ENCODE measurements around the gene SPRYD4.

SPRYD4 gene

DNA sequence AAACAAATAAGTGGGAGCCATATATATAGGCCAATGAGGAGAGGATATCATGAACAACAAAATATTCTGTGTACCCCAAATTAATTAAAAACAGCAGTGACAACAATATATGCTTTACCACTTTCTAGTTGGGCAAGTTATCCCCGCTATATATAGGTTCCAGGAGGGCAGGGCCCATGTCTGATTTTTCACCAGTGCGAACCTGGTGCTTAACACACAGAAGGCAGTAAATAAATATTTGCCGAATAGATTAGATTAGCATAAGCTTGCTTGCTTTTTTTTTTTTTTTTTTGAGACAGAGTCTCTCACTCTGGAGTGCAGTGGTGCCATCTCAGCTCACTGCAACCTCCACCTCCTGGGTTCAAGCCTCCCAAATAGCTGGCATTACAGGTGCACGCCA lies 10.6 kb upstream of the SPRYD4 start:
- TF ChIP-seq POLR2A (IDR thresholded peaks at IDR 0.05; ENCODE audit: low read depth, low read length): no peak
- FAIRE-seq: no peak
- DNase-seq (ENCODE audit: insufficient read length, low spot score): no peak

DNA sequence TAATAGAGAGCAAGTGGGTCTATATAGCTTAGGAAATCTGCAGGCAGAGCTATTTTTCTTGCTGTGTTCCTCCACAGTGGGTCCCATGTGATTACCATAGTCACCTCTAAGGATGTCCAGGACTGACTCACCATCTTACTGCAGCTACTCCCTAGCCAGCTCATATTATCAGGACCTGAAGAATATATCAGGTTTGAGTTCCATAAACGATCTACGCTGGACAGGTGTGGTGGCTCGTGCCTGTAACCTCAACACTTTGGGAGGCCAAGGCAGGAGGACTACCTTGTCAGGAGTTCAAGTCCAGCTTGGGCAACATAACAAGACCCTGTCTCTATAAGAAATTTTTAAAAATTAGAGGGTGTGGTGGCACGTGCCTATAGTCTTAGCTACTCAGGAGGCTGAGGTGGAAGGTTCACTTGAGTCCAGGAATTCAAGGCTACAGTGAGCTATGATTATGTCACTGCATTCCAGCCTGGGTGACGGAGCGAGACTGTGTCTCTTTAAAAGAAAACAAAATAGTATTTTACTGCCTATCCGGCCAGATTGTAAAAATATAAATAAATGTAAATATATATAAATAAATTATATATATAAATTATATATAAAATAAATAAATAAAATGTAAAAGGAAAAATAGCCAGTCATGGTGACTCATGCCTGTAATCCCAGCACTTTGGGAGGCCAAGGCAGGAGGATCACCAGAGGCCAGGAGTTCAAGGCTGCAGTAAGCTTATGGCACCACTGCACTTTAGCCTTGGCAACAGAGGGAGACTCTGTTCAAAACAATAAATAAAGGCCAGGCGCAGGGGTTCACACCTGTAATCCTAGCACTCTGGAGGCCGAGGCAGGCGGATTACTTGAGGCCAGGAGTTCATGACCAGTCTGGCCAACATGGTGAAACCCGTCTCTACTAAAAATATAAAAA lies 6.9 kb upstream of the SPRYD4 start:
- FAIRE-seq (peak; percentile 72), DNase-seq (ENCODE audit: insufficient read length, low spot score) (peak; percentile 60)
- no peak for TF ChIP-seq POLR2A (IDR thresholded peaks at IDR 0.05; ENCODE audit: low read depth, low read length)

DNA sequence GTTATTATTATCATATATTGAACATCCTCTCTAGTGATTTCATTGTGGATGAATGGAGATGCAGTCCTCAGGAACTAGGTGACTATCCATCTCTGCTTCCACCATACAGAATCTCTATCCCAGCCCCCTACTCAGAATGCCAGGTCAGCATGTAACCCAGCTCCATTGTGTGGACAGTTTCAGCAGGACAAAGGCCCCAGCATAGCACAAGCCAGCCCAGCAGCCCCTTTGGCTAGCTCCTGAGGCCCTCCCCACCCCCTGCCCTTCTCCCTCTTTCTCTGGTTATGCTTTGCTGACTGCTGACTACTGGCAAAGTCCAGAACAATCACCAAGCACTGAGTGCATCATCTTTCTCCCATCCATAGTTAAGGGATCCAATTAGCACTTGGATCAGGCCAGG lies 5.8 kb upstream of the SPRYD4 start:
- no peak for TF ChIP-seq POLR2A (IDR thresholded peaks at IDR 0.05; ENCODE audit: low read depth, low read length)
- DNase-seq (ENCODE audit: insufficient read length, low spot score): no peak
- no peak for FAIRE-seq

DNA sequence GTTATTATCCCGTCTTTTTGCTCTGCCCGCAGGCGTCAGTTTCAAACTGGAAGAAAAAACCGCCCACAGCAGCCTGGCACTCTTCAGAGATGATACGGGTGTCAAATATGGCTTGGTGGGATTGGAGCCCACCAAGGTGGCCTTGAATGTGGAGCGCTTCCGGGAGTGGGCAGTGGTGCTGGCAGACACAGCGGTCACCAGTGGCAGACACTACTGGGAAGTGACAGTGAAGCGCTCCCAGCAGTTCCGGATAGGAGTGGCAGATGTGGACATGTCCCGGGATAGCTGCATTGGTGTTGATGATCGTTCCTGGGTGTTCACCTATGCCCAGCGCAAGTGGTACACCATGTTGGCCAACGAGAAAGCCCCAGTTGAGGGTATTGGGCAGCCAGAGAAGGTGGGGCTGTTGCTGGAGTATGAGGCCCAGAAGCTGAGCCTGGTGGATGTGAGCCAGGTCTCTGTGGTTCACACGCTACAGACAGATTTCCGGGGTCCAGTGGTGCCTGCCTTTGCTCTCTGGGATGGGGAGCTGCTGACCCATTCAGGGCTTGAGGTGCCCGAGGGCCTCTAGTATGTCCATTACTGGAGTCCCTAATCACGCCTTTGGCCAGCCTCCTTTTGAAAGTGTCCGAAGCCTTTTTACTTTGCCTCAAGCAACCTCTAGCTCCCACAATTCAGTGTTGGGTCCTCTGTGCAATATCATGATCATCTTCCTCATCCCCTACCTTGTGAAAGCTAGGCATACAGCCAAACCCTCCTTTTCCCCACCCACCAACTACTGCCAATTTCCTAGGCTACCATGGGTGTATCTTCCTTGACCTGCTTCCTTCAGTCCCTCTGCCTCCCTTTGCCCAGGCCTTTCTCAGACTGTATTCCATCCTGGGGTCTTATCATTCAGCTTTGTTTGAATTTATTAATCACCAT lies 891 bp downstream of the SPRYD4 start:
- no peak for DNase-seq (ENCODE audit: insufficient read length, low spot score)
- FAIRE-seq: no peak
- no peak for TF ChIP-seq POLR2A (IDR thresholded peaks at IDR 0.05; ENCODE audit: low read depth, low read length)

DNA sequence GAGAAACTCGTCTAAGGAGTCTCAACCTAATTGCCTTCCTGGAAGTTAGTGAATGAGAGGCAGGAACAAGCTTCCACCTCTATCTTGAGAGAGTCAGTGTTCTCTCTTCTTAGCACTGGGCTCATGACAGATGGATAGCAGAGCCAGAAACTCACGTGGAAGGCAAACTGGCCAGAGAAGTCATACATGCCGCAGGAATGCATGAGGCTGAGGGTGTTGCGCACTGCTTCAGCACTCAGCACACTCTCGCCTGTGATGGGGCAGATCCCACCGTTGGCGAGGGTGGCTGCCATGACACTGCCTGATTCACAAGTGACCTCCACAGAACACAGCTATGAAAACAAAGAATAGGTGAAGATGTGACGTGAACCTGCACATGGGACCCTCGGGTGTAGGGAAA lies 6.0 kb downstream of the SPRYD4 start:
- DNase-seq (ENCODE audit: insufficient read length, low spot score) (no peak), FAIRE-seq (no peak)
- TF ChIP-seq POLR2A (IDR thresholded peaks at IDR 0.05; ENCODE audit: low read depth, low read length): no peak

DNA sequence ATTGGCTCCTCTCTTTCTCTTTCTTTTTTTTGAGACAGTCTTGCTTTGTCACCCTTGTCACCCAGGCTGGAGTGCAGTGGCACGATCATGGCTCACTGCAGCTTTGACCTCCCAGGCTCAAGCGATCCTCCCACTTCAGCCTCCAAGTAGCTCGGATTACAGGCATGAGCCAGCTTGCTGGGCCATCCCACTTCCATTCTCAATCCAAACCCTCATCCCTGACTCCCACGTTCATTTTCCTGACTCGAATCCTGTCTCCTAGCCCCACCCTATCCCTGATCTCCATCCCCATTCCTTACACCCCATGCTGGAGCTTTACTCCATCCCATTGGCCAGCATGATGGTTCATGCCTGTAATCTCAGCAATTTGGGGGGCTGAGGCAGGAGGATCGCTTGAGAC lies 7.8 kb downstream of the SPRYD4 start:
- FAIRE-seq (no peak), DNase-seq (ENCODE audit: insufficient read length, low spot score) (no peak)
- TF ChIP-seq POLR2A (IDR thresholded peaks at IDR 0.05; ENCODE audit: low read depth, low read length): no peak

DNA sequence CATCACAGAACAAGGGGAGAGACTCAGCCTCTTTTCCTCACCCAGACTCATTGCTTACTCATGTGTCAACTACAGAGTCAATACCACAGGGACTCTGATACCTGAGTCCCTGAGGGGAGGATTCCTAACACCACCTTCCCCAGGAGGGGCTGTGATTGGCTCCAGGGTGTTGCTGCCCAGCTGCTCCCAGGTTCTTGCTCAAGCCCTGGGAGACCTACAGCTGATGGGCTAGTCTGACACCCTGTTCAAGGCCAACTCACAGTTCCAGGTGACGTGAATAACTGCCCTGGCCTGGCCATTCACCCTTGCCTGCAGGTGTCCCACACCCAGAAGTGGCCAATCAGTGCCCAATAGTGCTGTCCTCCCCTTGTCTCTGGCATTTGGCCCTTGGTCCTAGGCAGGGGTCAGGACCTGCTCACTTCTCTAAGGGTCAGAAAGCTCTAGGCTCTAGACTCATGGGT lies 8.6 kb downstream of the SPRYD4 start:
- DNase-seq (ENCODE audit: insufficient read length, low spot score) (no peak), FAIRE-seq (no peak)
- no peak for TF ChIP-seq POLR2A (IDR thresholded peaks at IDR 0.05; ENCODE audit: low read depth, low read length)

DNA sequence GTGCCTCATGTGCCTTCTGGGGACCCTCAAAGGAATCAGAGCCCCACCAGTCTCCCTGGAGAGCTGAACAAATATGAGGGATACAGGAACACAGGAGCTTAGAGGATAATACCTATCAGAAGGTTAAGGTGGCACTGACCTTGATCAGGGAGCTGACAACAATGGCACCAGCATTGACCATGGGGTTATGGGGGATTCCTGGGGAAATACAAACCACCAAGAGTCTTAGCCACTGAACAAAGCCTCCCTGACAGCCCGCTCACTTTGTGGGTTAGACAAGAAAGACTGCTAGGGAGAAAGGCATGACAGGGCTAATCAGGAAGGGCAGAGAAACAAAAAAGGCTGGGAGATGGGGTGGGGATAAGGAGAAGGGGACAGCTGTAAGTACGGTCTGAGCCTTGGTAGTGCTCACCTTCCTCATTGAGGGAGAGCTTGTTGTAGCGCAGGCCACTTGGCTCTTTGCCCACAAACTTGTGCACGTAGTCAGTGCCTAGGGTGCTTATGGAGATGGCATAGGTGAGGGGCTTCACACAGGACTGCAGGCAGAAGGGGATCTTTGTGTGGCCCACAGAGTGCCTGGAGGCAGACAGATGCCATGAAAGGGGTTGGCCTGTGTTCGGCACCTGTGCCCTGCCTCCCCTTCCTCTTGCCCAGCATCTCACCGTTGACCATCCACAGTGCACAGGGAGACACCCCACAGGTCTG lies 9.3 kb downstream of the SPRYD4 start:
- TF ChIP-seq POLR2A (IDR thresholded peaks at IDR 0.05; ENCODE audit: low read depth, low read length): no peak
- no peak for FAIRE-seq

DNA sequence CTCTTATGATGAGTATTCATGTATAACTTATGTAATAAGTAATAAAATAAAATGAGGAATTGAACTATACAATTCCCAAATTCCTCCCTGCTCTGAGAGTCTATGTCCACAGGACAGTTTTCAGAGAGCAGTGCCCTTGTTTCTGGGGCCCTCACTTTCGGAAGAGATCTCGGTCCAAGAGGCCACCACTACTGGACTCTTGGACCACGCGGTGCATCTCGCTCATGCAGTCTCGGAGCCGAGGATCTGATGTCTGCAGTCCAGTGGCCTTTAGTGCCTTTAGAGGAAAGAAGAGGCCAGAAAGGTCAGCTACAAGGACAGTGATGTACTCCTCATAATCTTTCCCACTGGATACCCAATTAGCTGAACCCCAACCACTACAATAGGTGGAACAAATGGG lies 11.2 kb downstream of the SPRYD4 start:
- no peak for TF ChIP-seq POLR2A (IDR thresholded peaks at IDR 0.05; ENCODE audit: low read depth, low read length)
- FAIRE-seq: no peak

More for the DNA sequence above, 9.3 kb downstream of the SPRYD4 start:
- no peak for DNase-seq (ENCODE audit: insufficient read length, low spot score)

DNA sequence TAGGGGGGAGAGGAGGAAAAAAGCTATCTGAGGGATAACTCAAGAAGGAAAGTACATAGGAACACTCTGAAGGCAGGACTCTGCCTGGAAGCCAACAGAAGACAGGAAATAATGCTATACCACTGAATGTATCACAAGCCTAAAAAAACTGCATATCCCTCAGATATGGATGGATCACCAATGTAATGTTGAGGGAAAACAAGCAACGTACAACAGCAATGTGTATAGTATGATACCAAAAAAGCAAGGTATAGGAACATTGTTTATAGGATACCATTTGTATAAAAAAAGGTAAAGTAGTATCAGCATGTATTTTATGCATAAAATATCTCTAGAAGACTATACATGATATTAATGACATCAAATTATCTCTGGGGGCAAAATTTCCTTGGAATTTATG lies 16.2 kb downstream of the SPRYD4 start:
- no peak for FAIRE-seq

More for the DNA sequence above, 11.2 kb downstream of the SPRYD4 start:
- no peak for DNase-seq (ENCODE audit: insufficient read length, low spot score)

DNA sequence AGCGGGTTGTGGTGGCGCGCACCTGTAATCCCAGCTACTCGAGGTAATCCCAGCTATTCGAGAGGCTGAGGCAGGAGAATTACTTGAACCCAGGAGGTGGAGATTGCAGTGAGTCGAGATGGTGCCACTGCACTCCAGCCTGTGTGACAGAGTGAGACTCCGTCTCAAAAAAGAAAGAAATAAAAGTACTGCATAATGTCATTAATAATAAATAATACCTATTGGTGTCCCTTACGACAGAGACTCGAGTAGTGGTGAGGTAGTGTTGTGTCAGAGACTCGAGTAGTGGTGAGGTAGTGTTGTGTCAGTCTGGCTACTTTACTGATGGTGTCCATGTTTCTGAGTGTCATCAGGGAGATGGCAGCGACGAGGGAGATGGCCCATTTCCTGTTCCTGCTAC lies 18.3 kb downstream of the SPRYD4 start:
- FAIRE-seq (no peak), DNase-seq (ENCODE audit: insufficient read length, low spot score) (no peak)
- TF ChIP-seq POLR2A (IDR thresholded peaks at IDR 0.05; ENCODE audit: low read depth, low read length): no peak

More for the DNA sequence above, 16.2 kb downstream of the SPRYD4 start:
- TF ChIP-seq POLR2A (IDR thresholded peaks at IDR 0.05; ENCODE audit: low read depth, low read length): no peak
- DNase-seq (ENCODE audit: insufficient read length, low spot score): no peak

DNA sequence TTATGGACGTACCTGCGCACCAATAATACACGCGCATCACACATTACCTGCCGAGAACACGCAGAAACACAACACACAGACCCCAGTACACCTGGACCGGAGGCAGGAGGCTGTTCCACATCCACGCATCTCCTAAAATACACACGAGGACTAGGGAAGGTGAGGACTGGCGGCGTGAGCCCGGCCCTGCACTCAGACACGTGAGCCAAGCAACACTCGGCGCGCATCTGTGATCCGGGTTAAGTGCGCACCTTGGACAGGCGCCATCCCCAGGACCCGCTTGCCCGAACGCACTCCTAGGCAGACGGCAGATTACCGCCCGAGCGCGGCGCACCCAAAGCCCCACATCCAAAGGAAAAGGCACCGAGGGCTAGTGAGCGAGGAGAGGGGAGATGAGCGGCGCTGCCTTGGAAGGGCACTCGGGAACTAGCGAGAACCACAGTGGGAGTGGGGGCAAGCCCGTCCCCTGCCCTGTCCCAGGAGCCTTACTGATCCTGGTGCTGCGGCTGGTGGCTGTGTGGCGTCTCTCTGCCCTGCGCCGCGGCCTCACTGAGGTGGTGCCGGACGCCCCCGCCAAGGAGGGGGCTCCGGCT lies 19.2 kb downstream of the SPRYD4 start:
- DNase-seq (ENCODE audit: insufficient read length, low spot score) (no peak), FAIRE-seq (no peak)

More for the DNA sequence above, 19.2 kb downstream of the SPRYD4 start:
- TF ChIP-seq POLR2A (IDR thresholded peaks at IDR 0.05; ENCODE audit: low read depth, low read length): no peak
